Measurements from ENCODE around the gene HPS5.

HPS5 gene

DNA sequence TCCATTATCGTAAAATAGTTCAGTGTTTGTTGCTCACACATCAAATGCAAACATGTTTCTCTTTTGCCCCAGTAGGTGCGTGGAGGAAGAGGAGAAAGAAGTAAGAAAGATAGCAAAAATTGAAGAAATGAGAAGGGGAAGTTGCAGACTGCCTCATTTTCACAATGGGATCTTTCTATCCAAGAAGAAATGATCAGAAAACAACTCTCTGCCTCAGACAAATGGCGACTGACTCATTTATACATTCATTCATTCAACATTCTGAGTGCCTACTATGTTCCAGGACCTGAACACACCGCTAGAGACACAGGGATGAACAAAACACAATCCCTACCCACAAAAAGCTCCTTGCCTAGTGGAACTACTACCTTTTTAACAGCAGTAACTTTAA, 367 bp downstream of the HPS5 start:
- DNase-seq (ENCODE audit: low spot score): no peak

GRCh38 chr11:18320617-18321016, 1.3 kb downstream of the HPS5 start:
- DNase-seq (ENCODE audit: low spot score): no peak

GRCh38 chr11:18319914-18320313, 2.0 kb downstream of the HPS5 start:
- DNase-seq (ENCODE audit: low spot score): no peak

GRCh38 chr11:18317551-18317950, 4.4 kb downstream of the HPS5 start:
- no peak for DNase-seq (ENCODE audit: low spot score)

- DNase-seq (ENCODE audit: low spot score): no peak
Measured at GRCh38 chr11:18315893-18316292, 6.0 kb downstream of the HPS5 start.

GRCh38 chr11:18314784-18315523, 7.0 kb downstream of the HPS5 start:
- no peak for DNase-seq (ENCODE audit: low spot score)

DNA sequence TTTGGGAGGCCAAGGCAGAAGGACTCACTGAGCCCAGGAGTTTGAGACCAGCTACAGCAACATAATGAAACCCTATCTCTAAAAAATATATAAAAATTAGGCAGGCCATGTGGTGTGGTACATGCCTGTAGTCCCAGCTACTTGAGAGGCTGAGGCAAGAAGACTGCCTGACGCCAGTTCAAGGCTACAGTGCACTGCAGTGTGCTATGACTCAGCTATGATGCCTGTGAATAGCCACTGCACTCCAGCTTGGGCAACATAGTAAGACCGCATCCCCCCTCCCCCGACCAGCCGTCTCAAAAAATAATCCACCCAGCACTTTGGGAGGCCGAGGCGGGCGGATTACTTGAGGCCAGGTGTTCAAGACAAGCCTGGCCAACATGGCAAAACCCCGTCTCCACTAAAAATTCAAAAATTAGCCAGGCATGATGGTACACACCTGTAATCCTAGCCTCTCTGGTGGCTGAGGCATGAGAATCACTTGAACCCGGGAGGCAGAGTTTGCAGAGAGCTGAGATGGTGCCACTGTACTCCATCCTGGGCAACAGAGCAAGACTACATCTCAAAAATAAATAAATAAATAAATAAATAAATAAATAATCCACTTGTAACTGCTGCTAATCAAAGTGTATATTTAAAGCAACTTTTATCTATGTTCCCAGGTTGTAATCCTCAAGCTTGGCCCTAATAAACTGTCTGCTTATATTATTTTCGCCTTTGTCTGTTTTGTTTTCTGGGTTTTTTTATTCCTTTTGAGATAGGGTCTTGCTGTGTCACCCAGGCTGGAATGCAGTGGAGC, 7.8 kb downstream of the HPS5 start:
- DNase-seq (ENCODE audit: low spot score): no peak

DNA sequence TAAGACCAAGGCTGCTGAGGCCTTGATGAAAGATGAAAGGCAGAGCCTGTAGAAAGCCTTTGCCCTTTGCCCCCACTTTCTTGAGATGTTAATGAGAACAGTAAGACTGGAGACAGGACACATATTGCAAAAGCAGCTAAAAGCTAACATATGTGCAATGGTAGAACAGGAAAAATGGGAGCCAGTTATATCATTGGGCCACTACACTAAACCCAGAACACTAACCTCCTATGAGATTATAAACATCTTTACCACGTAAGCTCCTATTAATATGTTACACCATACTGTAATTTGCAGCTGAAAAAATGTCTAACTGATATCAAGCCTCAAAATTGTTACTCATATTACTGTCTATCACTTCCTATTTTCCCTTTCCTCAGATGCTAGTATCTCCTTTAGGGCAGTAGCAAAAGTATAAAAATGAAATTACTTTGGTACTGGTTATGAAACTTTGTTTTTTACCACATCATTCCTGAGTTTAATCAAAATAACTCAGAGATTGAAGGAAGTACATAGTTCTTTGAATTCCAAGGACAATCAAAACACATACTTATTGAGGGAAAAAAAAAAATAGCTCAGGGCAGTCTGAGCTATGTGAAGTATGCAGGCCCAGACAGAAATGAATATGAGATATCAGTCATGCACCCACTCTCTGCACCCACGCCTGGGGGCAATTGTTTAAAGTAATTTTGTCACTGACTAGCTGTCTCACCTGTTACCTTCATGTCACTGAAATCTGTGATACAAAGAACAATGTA, 9.1 kb downstream of the HPS5 start:
- no peak for DNase-seq (ENCODE audit: low spot score)

DNA sequence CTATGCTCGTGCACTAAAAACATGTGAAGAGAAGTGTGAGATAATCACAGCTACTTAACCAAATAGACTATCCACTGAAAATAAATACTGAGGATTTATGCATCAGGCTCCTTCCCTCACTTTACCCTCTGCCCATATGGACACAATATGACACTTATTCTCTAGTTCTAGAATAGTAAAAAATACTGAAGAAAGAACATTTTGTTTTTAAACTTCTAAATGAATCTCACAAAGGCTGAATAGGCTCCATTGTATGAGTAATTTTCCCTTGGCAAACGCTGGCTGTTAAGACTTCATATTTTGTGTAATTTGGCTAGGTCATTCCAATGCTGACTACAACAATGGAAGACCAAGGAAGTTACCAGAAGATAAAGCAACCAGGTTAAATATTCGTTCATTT, 9.9 kb downstream of the HPS5 start:
- DNase-seq (ENCODE audit: low spot score): no peak

DNA sequence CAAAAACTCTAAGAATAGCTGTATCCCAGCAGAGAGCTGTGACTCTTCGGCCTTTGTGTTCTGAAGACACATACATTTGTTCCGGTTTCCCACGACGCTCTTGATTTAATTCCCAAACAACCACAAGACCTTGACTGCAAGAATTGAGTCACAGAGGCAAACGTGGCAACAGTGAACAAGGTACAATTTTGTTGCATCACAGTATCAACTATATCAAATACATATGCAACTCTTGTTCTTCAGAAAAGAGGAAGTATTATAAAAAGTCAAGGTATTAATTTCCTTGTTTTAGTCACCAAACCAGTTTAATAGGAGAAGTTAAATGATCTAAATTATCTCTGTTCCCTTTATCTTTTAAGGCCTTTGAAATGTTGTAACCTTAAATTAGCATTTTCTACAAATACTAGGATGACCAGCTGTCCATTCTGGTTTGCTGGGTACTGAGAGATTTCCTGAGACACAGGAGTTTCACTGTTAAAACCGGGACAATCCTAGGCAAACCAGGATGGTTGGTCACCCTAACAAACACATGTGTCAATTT, 11.1 kb downstream of the HPS5 start:
- DNase-seq (ENCODE audit: low spot score): no peak

DNA sequence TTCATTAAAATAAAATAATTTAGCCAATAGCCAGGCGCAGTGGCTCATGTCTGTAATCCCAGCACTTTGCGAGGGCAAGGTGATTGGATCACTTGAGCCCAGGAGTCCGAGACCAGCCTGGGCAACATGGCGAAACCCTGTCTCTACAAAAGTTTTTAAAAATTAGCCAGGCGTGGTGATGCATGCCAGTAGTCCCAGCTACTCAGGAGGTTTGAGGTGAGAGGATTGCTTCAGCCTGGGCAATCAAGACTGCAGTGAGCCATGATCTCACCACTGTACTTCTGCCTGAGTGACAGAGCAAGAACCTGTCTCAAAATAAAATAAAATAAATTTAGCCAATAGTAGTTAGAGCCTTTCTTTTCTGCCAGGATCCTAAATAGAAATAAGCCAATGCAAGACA, 12.2 kb downstream of the HPS5 start:
- no peak for DNase-seq (ENCODE audit: low spot score)

- DNase-seq (ENCODE audit: low spot score): no peak
Measured at GRCh38 chr11:18308242-18308641, 13.7 kb downstream of the HPS5 start.

DNA sequence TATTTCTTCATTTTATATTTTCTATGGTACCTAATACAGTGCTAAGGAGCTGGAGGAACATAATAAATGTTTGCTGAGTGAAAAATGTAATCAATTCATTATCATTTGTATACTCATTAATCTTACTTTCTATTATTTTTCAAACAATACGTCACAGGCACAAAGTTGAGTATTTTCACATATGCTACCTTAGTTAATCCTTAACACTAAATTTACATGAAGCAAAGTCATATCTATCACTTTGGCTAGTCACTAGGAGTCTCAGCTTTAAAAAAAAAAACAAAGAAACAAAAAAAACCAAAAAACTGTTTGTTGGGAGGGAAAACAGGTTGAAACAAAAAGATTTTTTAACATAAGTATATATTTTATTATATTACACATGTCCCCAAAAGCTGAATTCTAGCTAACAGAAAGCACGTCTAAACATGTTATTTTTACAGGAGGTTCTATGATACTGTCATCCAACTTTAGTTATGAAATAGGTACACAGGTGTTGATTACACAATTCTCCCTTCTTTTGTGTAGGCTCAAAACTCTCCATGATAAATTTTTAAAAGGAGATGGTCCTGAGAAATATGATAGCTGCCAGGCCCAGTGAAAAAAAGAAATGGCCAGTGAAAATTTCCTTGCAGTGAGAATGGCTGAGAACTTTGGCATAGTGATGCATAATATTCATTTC, 14.3 kb downstream of the HPS5 start:
- no peak for DNase-seq (ENCODE audit: low spot score)

- DNase-seq (ENCODE audit: low spot score): no peak
Measured at GRCh38 chr11:18304745-18305144, 17.2 kb downstream of the HPS5 start.

DNA sequence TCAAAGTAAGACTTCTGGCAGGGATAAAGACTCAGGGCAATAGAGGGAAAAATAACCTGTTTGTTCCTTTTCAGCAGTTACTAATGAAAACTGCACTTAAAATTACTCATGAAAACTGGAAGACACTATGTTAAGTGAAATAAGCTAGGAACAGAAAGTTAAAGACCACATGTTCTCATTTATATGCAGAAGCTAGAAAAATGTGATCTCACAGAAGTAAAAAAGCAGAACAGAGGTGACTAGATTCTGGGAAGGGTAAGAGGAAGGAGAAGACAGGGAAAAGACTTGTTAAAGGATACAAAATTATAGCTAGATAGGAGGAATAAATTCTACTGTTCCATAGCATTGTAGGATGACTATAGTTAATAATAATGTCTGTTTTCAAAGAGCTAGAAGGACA, 22.2 kb downstream of the HPS5 start:
- DNase-seq (ENCODE audit: low spot score): no peak

DNA sequence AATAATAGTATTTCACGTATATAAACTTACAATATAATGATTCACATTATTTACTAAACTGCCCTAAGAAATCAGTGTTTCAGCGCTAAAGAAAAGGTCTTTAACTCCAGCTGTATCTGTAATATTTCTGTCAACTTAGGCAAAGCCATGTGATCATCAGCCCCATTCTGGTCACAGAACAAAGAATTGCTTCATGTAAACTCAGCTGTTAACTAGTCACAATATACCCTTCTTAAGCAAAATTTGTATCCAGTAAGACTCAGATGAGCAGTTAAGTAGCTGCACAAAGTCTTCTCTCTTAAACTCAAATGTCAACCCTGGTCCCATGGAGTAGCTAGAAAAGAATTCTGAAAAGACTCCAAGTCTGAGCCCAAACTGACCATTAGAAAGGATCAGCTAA, 26.6 kb downstream of the HPS5 start:
- DNase-seq (ENCODE audit: low spot score): no peak

DNA sequence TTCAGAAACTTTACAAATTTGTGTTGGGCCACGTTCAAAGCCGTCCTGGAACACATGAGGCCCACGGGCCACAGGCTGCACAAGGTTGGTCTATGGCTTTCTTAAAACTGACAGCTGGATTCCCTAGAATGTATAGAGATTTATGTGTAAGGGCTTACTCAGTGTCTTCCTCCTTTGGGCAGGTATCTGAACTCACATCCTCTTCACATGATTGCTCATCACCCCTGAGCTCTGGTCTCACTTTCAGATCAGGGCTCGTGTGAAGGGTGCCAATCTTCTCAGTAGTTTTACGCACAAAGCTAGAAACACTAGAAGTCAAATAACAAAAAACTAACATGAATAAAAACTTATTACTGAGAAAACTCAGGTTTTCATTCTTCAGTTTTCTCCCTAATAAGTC, 27.1 kb downstream of the HPS5 start:
- no peak for DNase-seq (ENCODE audit: low spot score)

DNA sequence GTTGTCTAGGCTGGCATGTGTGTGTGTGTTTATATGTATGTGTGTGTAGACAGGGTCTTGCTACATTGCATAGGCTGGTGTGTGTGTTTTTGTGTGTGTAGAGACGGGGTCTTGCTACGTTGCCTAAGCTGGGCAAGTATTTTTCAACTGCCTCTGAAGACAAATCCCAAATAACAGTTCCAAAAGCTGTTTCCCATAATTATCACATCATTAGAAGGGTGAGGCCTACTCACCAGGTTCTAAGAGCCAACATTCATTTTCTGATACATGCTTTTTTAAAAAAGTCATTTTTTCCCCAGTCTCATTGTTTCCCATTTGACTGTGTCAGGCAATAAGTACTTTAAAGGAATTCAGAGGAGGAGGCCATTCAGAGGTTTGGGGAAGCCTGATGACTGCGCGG, 33.0 kb downstream of the HPS5 start:
- no peak for DNase-seq (ENCODE audit: low spot score)

GRCh38 chr11:18285841-18286240, 36.1 kb downstream of the HPS5 start:
- DNase-seq (ENCODE audit: low spot score): no peak

DNA sequence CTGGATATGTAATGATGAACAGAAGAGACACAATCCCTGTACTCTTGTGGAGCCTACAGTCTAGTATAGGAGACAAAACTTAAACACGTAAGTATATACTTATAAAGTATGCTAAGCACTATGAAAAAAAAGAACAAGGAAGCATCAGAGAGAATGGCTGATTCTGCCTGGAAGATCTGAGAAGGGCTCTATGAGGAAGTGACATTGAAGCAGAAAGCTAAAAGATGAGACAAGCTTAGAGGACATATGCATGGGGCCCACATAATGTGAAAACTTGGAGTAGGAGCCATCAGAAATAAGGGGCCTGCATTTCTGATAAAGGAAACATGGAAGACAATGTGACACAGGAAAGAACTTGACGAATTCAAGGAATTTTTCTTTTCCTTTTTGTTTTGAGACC, 39.3 kb downstream of the HPS5 start:
- no peak for DNase-seq (ENCODE audit: low spot score)

DNA sequence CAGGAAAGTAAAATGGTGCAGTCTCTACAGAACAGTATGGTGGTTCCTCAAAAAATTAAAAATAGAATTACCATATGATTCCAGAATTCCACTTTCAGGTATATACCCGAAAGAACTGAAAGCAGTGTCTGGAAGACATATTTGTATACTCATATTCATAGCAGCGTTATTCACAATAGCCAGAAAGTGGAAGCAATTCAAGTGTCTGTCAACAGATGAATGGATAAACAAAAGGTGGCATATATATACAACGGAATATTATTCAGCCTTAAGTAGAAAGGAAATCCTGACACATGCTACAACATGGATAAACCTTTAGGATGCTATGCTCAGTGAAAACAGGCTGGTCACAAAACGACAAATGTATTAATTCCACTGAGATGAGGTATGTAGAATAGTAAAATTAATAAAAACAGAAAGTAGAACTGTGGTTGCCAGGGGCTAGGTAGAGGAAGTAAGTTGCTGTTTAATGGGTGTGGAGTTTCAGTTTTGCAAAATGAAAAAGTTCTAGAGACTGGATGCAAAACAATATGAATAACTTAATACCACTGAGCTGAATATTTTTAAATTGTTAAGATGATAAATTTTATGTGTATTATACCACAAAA, 41.4 kb downstream of the HPS5 start:
- DNase-seq (ENCODE audit: low spot score): no peak
